HL-60 (cell line): ENCODE measurements around the gene NAT8L.

ENCODE experiments used
- CTCF ChIP-seq: IDR thresholded peaks from one replicate; pipeline ENCODE4 v1.5.1; 2011; ENCODE audit warnings: low read length, control low read depth, inconsistent platforms; ENCODE audit not compliant: insufficient read depth
- GABPA ChIP-seq: IDR thresholded peaks from 2 replicates; pipeline ENCODE4 v1.6.1; 2012; ENCODE audit warnings: low read depth
- POLR2AphosphoS5 ChIP-seq: IDR thresholded peaks from 2 replicates; pipeline ENCODE4 v1.6.1; 2012; ENCODE audit warnings: low read depth
- REST ChIP-seq: IDR thresholded peaks from 2 replicates; pipeline ENCODE4 v1.6.1; 2012; ENCODE audit warnings: low read depth; ENCODE audit not compliant: insufficient replicate concordance
- SPI1 ChIP-seq: IDR thresholded peaks from 2 replicates; pipeline ENCODE4 v1.6.1; 2012; ENCODE audit warnings: low read depth, mild to moderate bottlenecking, borderline replicate concordance

DNA sequence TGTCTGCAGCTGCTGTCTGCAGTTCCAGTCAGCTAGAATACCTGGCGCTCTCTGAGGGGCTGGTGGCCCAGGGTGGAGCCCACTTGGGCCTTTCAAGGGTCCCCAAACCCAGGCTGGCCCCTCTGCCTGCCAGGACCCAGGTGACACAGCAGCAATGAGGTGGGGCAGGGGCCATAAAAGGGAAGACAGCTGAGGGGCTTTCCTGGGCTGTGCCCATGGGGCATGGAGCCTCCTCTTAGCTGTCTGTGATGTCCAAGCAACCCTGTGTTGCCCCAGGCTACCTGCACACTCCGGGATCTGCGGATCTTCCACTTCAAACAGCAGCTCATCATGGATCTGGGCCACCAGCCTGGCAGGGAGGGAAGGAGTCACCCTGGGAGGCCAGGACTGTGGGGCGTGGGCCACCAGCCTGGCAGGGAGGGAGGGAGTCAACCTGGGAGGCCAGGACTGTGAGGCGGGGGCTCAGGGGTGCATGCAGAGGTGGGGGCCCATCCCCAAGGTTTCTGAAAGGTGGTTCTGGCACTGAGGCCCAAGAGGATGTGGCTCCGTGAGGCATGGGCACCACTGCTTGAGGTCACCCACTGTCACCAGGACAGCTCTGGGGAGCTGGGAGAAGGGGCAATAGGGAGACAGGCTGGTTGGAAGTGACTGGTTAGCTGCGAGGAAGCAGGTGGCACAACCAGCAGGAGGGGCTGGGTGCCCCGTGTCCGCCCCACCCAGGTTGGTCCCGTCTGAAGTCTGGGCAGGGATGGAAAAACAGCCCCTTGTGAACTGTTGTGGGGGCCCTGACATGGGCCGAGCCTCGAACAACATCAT, 16.3 kb downstream of the NAT8L start:
- TF ChIP-seq CTCF (no peak), REST (no peak), GABPA (no peak), POLR2AphosphoS5 (no peak), SPI1 (no peak)
